Gastroesophageal sphincter (tissue), 3 donors: ENCODE data around the gene ADAD2.

Experiments used
- CTCF ChIP-seq, 4 experiments: fragments of 200-600 bp in 2 of 4; fragments of 450-650 bp in 2 of 4; sonication (generic) in 1 of 4; IDR thresholded peaks; one replicate each; pipeline ENCODE4 v1.5.1; 2017 to 2019; ENCODE audit warnings: antibody characterized with exemption in 4 of 4, mild to moderate bottlenecking in 2 of 4, moderate library complexity in 2 of 4
- EP300 ChIP-seq: sonication (generic); formaldehyde crosslinking; IDR thresholded peaks from one replicate; pipeline ENCODE4 v1.6.1; 2017; ENCODE audit warnings: antibody characterized with exemption, mild to moderate bottlenecking
- POLR2A ChIP-seq, 2 donors: fragments of 450-650 bp; IDR thresholded peaks; one replicate each; pipeline ENCODE4 v1.6.1; 2017; ENCODE audit warnings: antibody characterized with exemption in 2 of 2, mild to moderate bottlenecking in 2 of 2, moderate library complexity in 1 of 2
- POLR2AphosphoS5 ChIP-seq: sonication (generic); formaldehyde crosslinking; IDR thresholded peaks from one replicate; pipeline ENCODE4 v1.6.1; 2017; ENCODE audit warnings: antibody characterized with exemption

GRCh38 chr16:84212154-84212553, 21.2 kb downstream of the ADAD2 start:
- no peak for TF ChIP-seq POLR2A (IDR thresholded peaks at IDR 0.05)
- no peak for TF ChIP-seq CTCF (IDR thresholded peaks at IDR 0.05)
- TF ChIP-seq POLR2AphosphoS5 = no peak
- no peak for TF ChIP-seq EP300
